A549 (cell line): ENCODE data around the gene TTLL9. TPM values are rescaled to one million over a fixed set of nuclear protein-coding genes. Genes with fewer than 3 reads are reported as not detected.
"Not testable (repeated sequence)": the region's sequence is repeated elsewhere in the genome, so short reads cannot be mapped to it uniquely, and the experiment has no call there.

Experiments
- ATAC-seq, 2 experiments: fragments of 200-7000 bp in 1 of 2; fragments of >200 bp in 1 of 2; cut with Nextera tagmentation in 1 of 2; cut with Tn5 transposase in 1 of 2; 3 replicates each; pipeline versions ENCODE4 v1.8.0 to v1.9.1; 2018 to 2020; ENCODE audit warnings: mild to moderate bottlenecking in 1 of 2, moderate library complexity in 1 of 2
- CTCF ChIA-PET: fragments of 300-600 bp; sonication (Branson Sonifier 250); formaldehyde crosslinking; extraction: SDS; loops from one replicate; lab custom pipeline; 2021; ENCODE audit warnings: antibody characterized with exemption, inconsistent platforms; lab: Yijun Ruan, JAX
- POLR2A ChIA-PET: fragments of 350-600 bp; formaldehyde crosslinking; extraction: SDS; loops from one replicate; lab custom pipeline; 2021; ENCODE audit warnings: antibody characterized with exemption, inconsistent platforms; lab: Yijun Ruan, JAX
- DNase-seq, 2 experiments: peaks; one replicate each; pipeline versions ENCODE4 v3.0.0 to v3.0.0-alpha.2; 2011 to 2016; ENCODE audit warnings: low read depth in 1 of 2, low spot score in 1 of 2
- FAIRE-seq: peaks from 2 replicates; lab custom pipeline; 2011; peaks lifted over from hg19 to GRCh38; lab: Jason Lieb, UNC
- H3K27ac ChIP-seq, 2 experiments: fragments of >200 bp; sonication (Bioruptor Twin); formaldehyde crosslinking; 3 replicates each; pipeline ENCODE4 v1.5.1; 2016 to 2017
- H3K4me1 ChIP-seq: fragments of >200 bp; sonication (Bioruptor Twin); formaldehyde crosslinking; 3 replicates; pipeline ENCODE4 v1.6.1; 2016
- H3K4me2 ChIP-seq: fragments of >200 bp; sonication (Bioruptor Twin); formaldehyde crosslinking; 3 replicates; pipeline ENCODE4 v1.6.1; 2016
- H3K4me3 ChIP-seq: fragments of >200 bp; sonication (Bioruptor Twin); formaldehyde crosslinking; 3 replicates; pipeline ENCODE4 v1.5.1; 2016
- H3K9me3 ChIP-seq: fragments of >200 bp; sonication (Bioruptor Twin); formaldehyde crosslinking; 3 replicates; pipeline ENCODE4 v1.6.1; 2016
- CHD2 ChIP-seq: fragments of 150-350 bp; IDR thresholded peaks from 2 replicates; pipeline ENCODE4 v1.6.1; 2014; ENCODE audit warnings: low read length; ENCODE audit not compliant: partially characterized antibody
- EHF ChIP-seq: fragments of 250-450 bp; sonication (Bioruptor Pico); IDR thresholded peaks from 2 replicates; pipeline ENCODE4 v1.5.0; 2020; ENCODE audit warnings: mild to moderate bottlenecking
- EHMT2 ChIP-seq: fragments of 200-600 bp; sonication (generic); IDR thresholded peaks from 2 replicates; pipeline ENCODE4 v1.6.1; 2016; ENCODE audit warnings: antibody characterized with exemption, low read depth, mild to moderate bottlenecking, moderate library complexity
- EP300 ChIP-seq, 2 experiments: fragments of >200 bp; sonication (Bioruptor Twin); formaldehyde crosslinking; IDR thresholded peaks; 2 replicates in 1 of 2; 3 replicates in 1 of 2; pipeline ENCODE4 v1.6.1; 2016 to 2017
- ESRRA ChIP-seq: fragments of 150-350 bp; IDR thresholded peaks from 2 replicates; pipeline ENCODE4 v1.6.1; 2014; ENCODE audit warnings: mild to moderate bottlenecking, low read length, borderline replicate concordance
- FOSB ChIP-seq: fragments of 250-450 bp; sonication (Bioruptor Pico); IDR thresholded peaks from 2 replicates; pipeline ENCODE4 v1.5.0; 2020; ENCODE audit warnings: mild to moderate bottlenecking, moderate library complexity
- GATA3 ChIP-seq: IDR thresholded peaks from 2 replicates; pipeline ENCODE4 v1.6.1; 2012; ENCODE audit warnings: borderline replicate concordance
- HDAC2 ChIP-seq: fragments of 200-600 bp; sonication (generic); IDR thresholded peaks from 2 replicates; pipeline ENCODE4 v1.6.1; 2016
- HOXA7 ChIP-seq: fragments of 250-450 bp; sonication (Bioruptor Pico); IDR thresholded peaks from 2 replicates; pipeline ENCODE4 v1.5.0; 2020; ENCODE audit warnings: mild to moderate bottlenecking, moderate library complexity
- JUN ChIP-seq, 2 experiments: fragments of >200 bp; sonication (Bioruptor Twin); formaldehyde crosslinking; IDR thresholded peaks; 2 replicates in 1 of 2; 3 replicates in 1 of 2; pipeline ENCODE4 v1.6.1; 2016 to 2017
- KDM5A ChIP-seq: fragments of 200-600 bp; sonication (generic); IDR thresholded peaks from 2 replicates; pipeline ENCODE4 v1.6.1; 2016; ENCODE audit warnings: antibody characterized with exemption, mild to moderate bottlenecking
- NFE2L2 ChIP-seq: fragments of 150-350 bp; conservative IDR thresholded peaks from 2 replicates; pipeline ENCODE4 v1.6.1; 2014; ENCODE audit warnings: low read length
- NPAS2 ChIP-seq: fragments of 250-450 bp; sonication (Bioruptor Pico); IDR thresholded peaks from 2 replicates; pipeline ENCODE4 v1.8.0; 2022; ENCODE audit warnings: mild to moderate bottlenecking, moderate library complexity, borderline replicate concordance
- RARB ChIP-seq: fragments of 250-450 bp; sonication (Bioruptor Pico); IDR thresholded peaks from 2 replicates; pipeline ENCODE4 v1.8.0; 2021; ENCODE audit warnings: mild to moderate bottlenecking, moderate library complexity
- RCOR1 ChIP-seq: fragments of 150-350 bp; IDR thresholded peaks from 2 replicates; pipeline ENCODE4 v1.6.1; 2014; ENCODE audit warnings: antibody characterized with exemption, low read length, low read depth
- SREBF2 ChIP-seq: fragments of 450-650 bp; IDR thresholded peaks from 2 replicates; pipeline ENCODE4 v1.6.1; 2014; ENCODE audit warnings: mild to moderate bottlenecking, moderate library complexity
- ZNF302 ChIP-seq: fragments of 250-450 bp; sonication (Bioruptor Pico); IDR thresholded peaks from 2 replicates; pipeline ENCODE4 v1.9.0; 2021; ENCODE audit warnings: inconsistent platforms, mild to moderate bottlenecking, moderate library complexity
- WGBS: methylation state at CpG from one replicate; pipeline ENCODE4 v1.1.6; 2017; ENCODE audit errors: missing lambda C conversion rate; 5-methylcytosine and 5-hydroxymethylcytosine counted together
- polyA plus RNA-seq, 4 experiments: library from polyadenylated mRNA; depleted of rRNA in 3 of 4; stranded (reverse); fragments of >200 nt; fragmentation: RNase III in 1 of 4; extraction: RNeasy Plus Mini Kit Qiagen cat#74134 plus additional on column Dnase treatment in 1 of 4; gene quantifications; 2 replicates in 3 of 4; 3 replicates in 1 of 4; pipeline ENCODE4 v1.2.3, GENCODE V29; 2011 to 2017
- TF ChIP-seq, protein P1 (sequence below): fragments of 150-350 bp; IDR thresholded peaks from 2 replicates; pipeline ENCODE4 v1.6.1; 2014; ENCODE audit warnings: low read depth, mild to moderate bottlenecking, low read length
- TF ChIP-seq, protein P2 (sequence below): IDR thresholded peaks from 2 replicates; pipeline ENCODE4 v1.6.1; 2012
- TF ChIP-seq, protein P3 (sequence below): fragments of >200 bp; sonication (Bioruptor Twin); formaldehyde crosslinking; IDR thresholded peaks from 3 replicates; pipeline ENCODE4 v1.6.1; 2016
- TF ChIP-seq, protein P4 (sequence below): fragments of 200-600 bp; sonication (generic); IDR thresholded peaks from 2 replicates; pipeline ENCODE4 v1.6.1; 2016; ENCODE audit warnings: antibody characterized with exemption, mild to moderate bottlenecking, moderate library complexity

The TTLL9 gene
- polyA plus RNA-seq, 2 of the 4 experiments (the other 2 are of a cell fraction): 0.06 to 0.15 TPM

DNA sequence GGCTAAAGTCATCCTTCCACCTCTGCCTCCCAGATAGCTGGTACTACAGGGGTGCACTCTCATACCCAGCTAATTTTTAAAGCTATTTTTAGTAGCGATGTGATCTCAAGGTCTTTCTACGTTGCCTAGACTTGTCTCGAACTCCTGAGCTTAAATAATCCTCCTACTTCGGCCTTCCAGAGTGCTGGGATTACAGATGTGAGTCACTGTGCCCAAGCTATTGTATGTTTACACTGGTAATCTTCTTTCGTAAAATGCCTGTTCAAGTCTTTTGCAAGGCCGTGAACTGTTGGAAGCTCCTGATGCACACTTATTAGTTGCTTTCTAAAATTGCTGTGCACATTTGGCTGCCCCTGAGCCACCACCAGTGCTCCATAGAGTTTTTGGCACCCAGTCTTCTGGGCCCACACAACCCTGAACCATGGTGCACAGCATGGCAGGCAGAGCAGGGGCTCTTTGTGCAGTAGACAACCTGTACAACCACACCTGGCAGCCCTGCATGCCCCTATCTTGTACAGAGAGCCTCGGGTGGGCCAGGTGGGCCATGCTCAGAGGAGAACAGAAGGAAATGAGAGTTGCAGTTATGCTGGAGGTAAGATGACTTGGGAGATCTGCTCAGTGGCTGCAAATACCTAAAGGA lies 48.2 kb downstream of the TTLL9 start:
- no peak for TF ChIP-seq EP300 (IDR thresholded peaks at IDR 0.05)
- no peak for TF ChIP-seq HOXA7 (CRISPR knock-in tag)
- TF ChIP-seq, all 56 proteins: peak for 0
- H3K4me1 ChIP-seq: no peaks in the 10 kb centered on the region
- CTCF ChIA-PET: interaction anchor here (0.6 to 1.5 kb wide), 7 partner anchors 17 to 117 kb away, joined by 3 to 5 read pairs (median 3); partner anchors contain the start of gene PDRG1
- H3K4me3 ChIP-seq: no peak overlapping the region
- FAIRE-seq (no peak), ATAC-seq (peak in 1 of 2 experiments; percentile 18; a peak in 1 of 6 replicates), DNase-seq (no peak)
- POLR2A ChIA-PET: no interaction called here
- WGBS: 37% methylated on average over 7 of the region's 7 CpGs
- no peaks in the 10 kb centered on the region for H3K9me3 ChIP-seq
- no peak overlapping the region for H3K27ac ChIP-seq
- no peak overlapping the region for H3K4me2 ChIP-seq

DNA sequence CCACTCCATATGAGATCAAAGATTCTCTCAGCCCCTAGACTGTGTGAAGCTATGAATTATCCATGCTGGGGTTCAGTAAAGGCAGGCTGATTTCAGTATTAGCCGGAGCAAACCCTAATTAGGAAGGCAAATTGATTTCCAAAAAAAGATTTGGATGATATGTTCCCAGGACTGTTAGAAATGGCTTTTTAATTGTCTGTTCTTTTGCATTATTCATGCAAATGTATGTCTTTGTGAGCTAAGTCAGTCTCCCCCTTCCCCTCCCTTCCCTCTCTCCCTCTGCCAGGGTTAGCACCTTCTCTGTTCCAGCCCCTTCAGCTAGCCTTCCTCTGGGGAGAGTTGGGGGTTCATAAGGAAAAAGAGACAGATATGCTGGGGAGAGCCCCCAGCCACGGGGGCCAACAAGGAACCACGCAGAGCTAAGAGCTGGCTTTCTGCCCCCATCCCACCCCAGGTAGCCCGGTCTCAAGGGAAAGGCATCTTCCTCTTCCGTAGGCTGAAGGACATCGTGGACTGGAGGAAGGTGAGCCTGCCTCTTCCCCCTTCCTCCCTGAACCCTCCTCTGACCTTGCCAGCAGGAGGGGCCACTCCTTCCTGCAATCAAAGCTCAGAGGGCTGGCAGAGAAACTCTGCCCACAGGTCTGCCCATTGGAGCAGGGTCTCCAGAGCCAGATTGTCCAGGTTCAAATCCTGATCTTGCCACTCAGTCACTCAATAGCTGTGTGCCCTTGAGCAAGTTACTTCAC lies 49.1 kb downstream of the TTLL9 start:
- 49% methylated on average over 6 of the region's 6 CpGs for WGBS
- H3K9me3 ChIP-seq: no peaks in the 10 kb centered on the region
- DNase-seq: no peak
- no peak overlapping the region for H3K27ac ChIP-seq
- POLR2A ChIA-PET: no interaction called here
- H3K4me3 ChIP-seq: no peak overlapping the region
- no peak for FAIRE-seq
- CTCF ChIA-PET: interaction anchor here (0.6 to 1.5 kb wide), 8 partner anchors 16 to 755 kb away, joined by 3 to 5 read pairs (median 3); partner anchors contain the start of gene PDRG1
- H3K4me1 ChIP-seq: no peaks in the 10 kb centered on the region
- no peak for TF ChIP-seq NPAS2
- TF ChIP-seq HDAC2: no peak
- TF ChIP-seq, protein P1, sequence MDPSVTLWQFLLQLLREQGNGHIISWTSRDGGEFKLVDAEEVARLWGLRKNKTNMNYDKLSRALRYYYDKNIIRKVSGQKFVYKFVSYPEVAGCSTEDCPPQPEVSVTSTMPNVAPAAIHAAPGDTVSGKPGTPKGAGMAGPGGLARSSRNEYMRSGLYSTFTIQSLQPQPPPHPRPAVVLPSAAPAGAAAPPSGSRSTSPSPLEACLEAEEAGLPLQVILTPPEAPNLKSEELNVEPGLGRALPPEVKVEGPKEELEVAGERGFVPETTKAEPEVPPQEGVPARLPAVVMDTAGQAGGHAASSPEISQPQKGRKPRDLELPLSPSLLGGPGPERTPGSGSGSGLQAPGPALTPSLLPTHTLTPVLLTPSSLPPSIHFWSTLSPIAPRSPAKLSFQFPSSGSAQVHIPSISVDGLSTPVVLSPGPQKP: no peak
- TF ChIP-seq NFE2L2: no peak
- TF ChIP-seq FOSB: no peak
- TF ChIP-seq, protein P2, sequence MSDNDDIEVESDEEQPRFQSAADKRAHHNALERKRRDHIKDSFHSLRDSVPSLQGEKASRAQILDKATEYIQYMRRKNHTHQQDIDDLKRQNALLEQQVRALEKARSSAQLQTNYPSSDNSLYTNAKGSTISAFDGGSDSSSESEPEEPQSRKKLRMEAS: no peak
- no peak for TF ChIP-seq SREBF2
- TF ChIP-seq GATA3: no peak
- TF ChIP-seq EHF: no peak
- no peak for TF ChIP-seq KDM5A
- no peak for TF ChIP-seq EP300 (IDR thresholded peaks at IDR 0.05)
- no peak for TF ChIP-seq CHD2
- no peak for TF ChIP-seq JUN (IDR thresholded peaks at IDR 0.05)
- H3K4me2 ChIP-seq: no peak overlapping the region
- no peak for ATAC-seq

DNA sequence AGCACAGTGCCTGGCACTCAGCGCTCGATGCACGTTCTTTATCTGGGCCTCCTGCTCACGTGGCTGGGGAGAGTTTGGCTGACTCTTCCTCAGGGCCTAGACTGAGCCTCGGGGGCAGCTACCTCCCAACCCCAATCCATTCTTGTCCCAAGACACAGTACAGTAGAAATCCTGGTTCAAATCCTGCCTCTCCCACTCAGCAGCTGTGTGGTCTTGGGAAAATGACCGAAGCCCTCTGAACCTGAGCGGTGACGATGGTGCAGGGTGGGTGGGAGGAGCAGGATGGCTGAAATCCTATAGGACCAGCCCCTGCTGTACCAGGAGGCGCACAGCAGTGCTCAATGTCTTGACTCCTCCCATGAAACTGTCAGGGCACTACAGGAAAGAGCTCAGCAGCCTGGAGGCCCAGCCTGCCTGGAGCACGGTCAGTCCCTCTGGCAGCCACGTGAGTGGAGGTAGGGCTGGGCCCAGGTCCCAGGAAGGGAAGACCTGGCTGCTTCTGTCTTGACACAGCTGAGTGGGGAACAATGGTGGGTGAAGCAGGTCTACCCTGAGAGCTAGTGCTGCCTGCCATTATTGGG lies 49.9 kb downstream of the TTLL9 start:
- Histone ChIP-seq H3K27ac (no peak overlapping the region), H3K4me3 (no peak overlapping the region), H3K4me1 (no peaks in the 10 kb centered on the region), H3K9me3 (no peaks in the 10 kb centered on the region), H3K4me2 (no peak overlapping the region)
- DNase-seq (no peak), FAIRE-seq (no peak), ATAC-seq (no peak; a peak in 1 of 6 replicates)
- ChIA-PET POLR2A (no interaction called here), CTCF (interaction anchor here (0.6 to 1.5 kb wide), 4 partner anchors 32 to 754 kb away, joined by 3 to 5 read pairs (median 4); no protein-coding TSS in a partner anchor)
- whole genome bisulfite sequencing: 84% methylated on average over 10 of the region's 11 CpGs
- TF ChIP-seq, protein P3, sequence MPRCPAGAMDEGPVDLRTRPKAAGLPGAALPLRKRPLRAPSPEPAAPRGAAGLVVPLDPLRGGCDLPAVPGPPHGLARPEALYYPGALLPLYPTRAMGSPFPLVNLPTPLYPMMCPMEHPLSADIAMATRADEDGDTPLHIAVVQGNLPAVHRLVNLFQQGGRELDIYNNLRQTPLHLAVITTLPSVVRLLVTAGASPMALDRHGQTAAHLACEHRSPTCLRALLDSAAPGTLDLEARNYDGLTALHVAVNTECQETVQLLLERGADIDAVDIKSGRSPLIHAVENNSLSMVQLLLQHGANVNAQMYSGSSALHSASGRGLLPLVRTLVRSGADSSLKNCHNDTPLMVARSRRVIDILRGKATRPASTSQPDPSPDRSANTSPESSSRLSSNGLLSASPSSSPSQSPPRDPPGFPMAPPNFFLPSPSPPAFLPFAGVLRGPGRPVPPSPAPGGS: no peak
- TF ChIP-seq ESRRA (no peak), RCOR1 (no peak), EHMT2 (no peak), HDAC2 (no peak), FOSB (no peak), SREBF2 (no peak), RARB (CRISPR knock-in tag) (no peak), ZNF302 (CRISPR knock-in tag) (no peak)
- TF ChIP-seq, protein P4, sequence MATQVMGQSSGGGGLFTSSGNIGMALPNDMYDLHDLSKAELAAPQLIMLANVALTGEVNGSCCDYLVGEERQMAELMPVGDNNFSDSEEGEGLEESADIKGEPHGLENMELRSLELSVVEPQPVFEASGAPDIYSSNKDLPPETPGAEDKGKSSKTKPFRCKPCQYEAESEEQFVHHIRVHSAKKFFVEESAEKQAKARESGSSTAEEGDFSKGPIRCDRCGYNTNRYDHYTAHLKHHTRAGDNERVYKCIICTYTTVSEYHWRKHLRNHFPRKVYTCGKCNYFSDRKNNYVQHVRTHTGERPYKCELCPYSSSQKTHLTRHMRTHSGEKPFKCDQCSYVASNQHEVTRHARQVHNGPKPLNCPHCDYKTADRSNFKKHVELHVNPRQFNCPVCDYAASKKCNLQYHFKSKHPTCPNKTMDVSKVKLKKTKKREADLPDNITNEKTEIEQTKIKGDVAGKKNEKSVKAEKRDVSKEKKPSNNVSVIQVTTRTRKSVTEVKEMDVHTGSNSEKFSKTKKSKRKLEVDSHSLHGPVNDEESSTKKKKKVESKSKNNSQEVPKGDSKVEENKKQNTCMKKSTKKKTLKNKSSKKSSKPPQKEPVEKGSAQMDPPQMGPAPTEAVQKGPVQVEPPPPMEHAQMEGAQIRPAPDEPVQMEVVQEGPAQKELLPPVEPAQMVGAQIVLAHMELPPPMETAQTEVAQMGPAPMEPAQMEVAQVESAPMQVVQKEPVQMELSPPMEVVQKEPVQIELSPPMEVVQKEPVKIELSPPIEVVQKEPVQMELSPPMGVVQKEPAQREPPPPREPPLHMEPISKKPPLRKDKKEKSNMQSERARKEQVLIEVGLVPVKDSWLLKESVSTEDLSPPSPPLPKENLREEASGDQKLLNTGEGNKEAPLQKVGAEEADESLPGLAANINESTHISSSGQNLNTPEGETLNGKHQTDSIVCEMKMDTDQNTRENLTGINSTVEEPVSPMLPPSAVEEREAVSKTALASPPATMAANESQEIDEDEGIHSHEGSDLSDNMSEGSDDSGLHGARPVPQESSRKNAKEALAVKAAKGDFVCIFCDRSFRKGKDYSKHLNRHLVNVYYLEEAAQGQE: no peak

DNA sequence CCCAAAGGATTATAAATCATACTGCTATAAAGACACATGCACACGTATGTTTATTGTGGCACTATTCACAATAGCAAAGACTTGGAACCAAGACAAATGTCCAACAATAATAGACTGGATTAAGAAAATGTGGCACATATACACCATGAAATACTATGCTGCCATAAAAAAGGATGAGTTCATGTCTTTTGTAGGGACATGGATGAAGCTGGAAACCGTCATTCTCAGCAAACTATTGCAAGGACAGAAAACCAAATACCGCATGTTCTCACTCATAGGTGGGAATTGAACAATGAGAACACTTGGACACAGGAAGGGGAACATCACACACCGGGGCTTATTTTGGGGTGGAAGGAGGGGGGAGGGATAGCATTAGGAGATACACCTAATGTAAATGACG lies 51.0 kb downstream of the TTLL9 start:
- H3K4me2 ChIP-seq, H3K9me3 ChIP-seq, H3K27ac ChIP-seq, ATAC-seq, DNase-seq, CTCF ChIA-PET, H3K4me1 ChIP-seq, FAIRE-seq, POLR2A ChIA-PET, H3K4me3 ChIP-seq: not testable (repeated sequence)
- WGBS: 24% methylated on average over 5 of the region's 5 CpGs
